Measurements from ENCODE around the gene PLXNA4. TPM values are rescaled to one million over a fixed set of nuclear protein-coding genes. Genes with fewer than 3 reads are reported as not detected.

PLXNA4 gene
- total and polyA plus RNA-seq, 9 of the 15 experiments (the other 6 are each of a cell fraction or from before 2014, with no cell fraction given): under 0.01 to 0.09 TPM; not detected in 7

DNA sequence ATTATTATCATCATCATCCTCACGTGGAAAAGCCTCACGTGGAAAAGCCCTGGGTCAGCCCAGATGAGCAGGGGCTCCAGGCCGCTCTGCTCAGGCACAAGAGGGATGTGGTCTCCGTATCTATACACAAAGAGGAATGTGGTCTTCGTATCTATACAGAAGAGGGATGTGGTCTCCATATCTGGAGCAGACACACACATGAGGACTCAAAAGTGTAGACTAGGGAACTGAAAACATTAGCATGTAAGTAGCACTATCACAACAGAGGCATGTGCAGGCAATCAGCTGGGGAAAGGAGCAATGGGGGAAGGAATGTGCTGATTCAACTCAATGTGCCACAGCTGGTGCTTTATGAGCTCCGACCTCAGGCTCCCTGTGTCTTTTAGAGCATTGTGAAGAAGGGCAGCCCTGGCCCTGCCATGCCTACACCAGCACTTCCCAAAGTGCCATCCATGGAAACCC is 86.5 kb downstream of the PLXNA4 start (continued):
- TF ChIP-seq GABPB1 (CRISPR knock-in tag; IDR thresholded peaks at IDR 0.05): peak; percentile 48; the same call in 1 of the 2 replicates
- TF ChIP-seq LEF1 (IDR thresholded peaks at IDR 0.05): 0 out of 2 replicates have a peak, but pooled peaks have one; percentile 18
- TF ChIP-seq POLR2AphosphoS5 (IDR thresholded peaks at IDR 0.05; ENCODE audit: control insufficient read depth, insufficient read depth, low read depth, low read length): peak; percentile 81
- TF ChIP-seq TEAD4 (IDR thresholded peaks at IDR 0.05; ENCODE audit: low read length): peak; percentile 99
- no peak for TF ChIP-seq TEAD4 (CRISPR knock-in tag; IDR thresholded peaks at IDR 0.05; ENCODE audit: borderline replicate concordance)
- peak; percentile 82 for TF ChIP-seq SP1 (CRISPR knock-in tag; IDR thresholded peaks at IDR 0.05)
- TF ChIP-seq SIRT6 (IDR thresholded peaks at IDR 0.05; ENCODE audit: low read depth, low read length): no peak
- TF ChIP-seq NFIX (CRISPR knock-in tag; IDR thresholded peaks at IDR 0.05; ENCODE audit: low read depth): no peak
- no peak for TF ChIP-seq NEUROD1 (IDR thresholded peaks at IDR 0.05; ENCODE audit: borderline replicate concordance, low read depth, low read length, partially characterized antibody)
- no peak for TF ChIP-seq CBX2 (IDR thresholded peaks at IDR 0.05; ENCODE audit: insufficient read depth, low read length, poor library complexity, severe bottlenecking)
- TF ChIP-seq HNRNPK (IDR thresholded peaks at IDR 0.05; ENCODE audit: low read depth, low read length, poor library complexity, severe bottlenecking): no peak
- TF ChIP-seq MAFG (tag; conservative IDR thresholded peaks at IDR 0.05): peak; percentile 82
- TF ChIP-seq ZNF12 (CRISPR knock-in tag; IDR thresholded peaks at IDR 0.05): no peak
- TF ChIP-seq ZNF354B (CRISPR knock-in tag; IDR thresholded peaks at IDR 0.05): no peak
- no peak for TF ChIP-seq KAT8 (IDR thresholded peaks at IDR 0.05; ENCODE audit: low read depth)
- TF ChIP-seq MAZ (CRISPR knock-in tag; conservative IDR thresholded peaks at IDR 0.05 in 1 of 2, IDR thresholded peaks at IDR 0.05 in 1 of 2): peak; percentile 23 to 49; a peak in 2 of 4 replicates
- no peak for TF ChIP-seq PTBP1 (IDR thresholded peaks at IDR 0.05; ENCODE audit: low read depth, low read length)
- TF ChIP-seq CREB1 (IDR thresholded peaks at IDR 0.05): no peak
- TF ChIP-seq CREB1 (CRISPR knock-in tag; IDR thresholded peaks at IDR 0.05): no peak
- TF ChIP-seq PCBP1 (IDR thresholded peaks at IDR 0.05; ENCODE audit: low read depth, low read length, poor library complexity, severe bottlenecking): no peak
- TF ChIP-seq, protein P1, sequence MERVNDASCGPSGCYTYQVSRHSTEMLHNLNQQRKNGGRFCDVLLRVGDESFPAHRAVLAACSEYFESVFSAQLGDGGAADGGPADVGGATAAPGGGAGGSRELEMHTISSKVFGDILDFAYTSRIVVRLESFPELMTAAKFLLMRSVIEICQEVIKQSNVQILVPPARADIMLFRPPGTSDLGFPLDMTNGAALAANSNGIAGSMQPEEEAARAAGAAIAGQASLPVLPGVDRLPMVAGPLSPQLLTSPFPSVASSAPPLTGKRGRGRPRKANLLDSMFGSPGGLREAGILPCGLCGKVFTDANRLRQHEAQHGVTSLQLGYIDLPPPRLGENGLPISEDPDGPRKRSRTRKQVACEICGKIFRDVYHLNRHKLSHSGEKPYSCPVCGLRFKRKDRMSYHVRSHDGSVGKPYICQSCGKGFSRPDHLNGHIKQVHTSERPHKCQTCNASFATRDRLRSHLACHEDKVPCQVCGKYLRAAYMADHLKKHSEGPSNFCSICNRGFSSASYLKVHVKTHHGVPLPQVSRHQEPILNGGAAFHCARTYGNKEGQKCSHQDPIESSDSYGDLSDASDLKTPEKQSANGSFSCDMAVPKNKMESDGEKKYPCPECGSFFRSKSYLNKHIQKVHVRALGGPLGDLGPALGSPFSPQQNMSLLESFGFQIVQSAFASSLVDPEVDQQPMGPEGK (CRISPR knock-in tag; IDR thresholded peaks at IDR 0.05; ENCODE audit: borderline replicate concordance): no peak
- TF ChIP-seq, protein P2, sequence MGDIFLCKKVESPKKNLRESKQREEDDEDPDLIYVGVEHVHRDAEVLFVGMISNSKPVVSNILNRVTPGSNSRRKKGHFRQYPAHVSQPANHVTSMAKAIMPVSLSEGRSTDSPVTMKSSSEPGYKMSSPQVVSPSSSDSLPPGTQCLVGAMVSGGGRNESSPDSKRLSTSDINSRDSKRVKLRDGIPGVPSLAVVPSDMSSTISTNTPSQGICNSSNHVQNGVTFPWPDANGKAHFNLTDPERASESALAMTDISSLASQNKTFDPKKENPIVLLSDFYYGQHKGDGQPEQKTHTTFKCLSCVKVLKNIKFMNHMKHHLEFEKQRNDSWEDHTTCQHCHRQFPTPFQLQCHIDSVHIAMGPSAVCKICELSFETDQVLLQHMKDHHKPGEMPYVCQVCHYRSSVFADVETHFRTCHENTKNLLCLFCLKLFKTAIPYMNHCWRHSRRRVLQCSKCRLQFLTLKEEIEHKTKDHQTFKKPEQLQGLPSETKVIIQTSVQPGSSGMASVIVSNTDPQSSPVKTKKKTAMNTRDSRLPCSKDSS (IDR thresholded peaks at IDR 0.05; ENCODE audit: low read depth, partially characterized antibody): no peak
- TF ChIP-seq, protein P3, sequence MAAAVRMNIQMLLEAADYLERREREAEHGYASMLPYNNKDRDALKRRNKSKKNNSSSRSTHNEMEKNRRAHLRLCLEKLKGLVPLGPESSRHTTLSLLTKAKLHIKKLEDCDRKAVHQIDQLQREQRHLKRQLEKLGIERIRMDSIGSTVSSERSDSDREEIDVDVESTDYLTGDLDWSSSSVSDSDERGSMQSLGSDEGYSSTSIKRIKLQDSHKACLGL (CRISPR knock-in tag; IDR thresholded peaks at IDR 0.05; ENCODE audit: borderline replicate concordance, poor library complexity, severe bottlenecking): no peak
- peak; percentile 82; the same call in 1 of the 2 replicates for TF ChIP-seq ZBED1 (IDR thresholded peaks at IDR 0.05)
- TF ChIP-seq CC2D1A (IDR thresholded peaks at IDR 0.05): peak; percentile 40; the same call in 1 of the 2 replicates
